ENCODE data around the gene UVRAG. TPM values are rescaled to one million over a fixed set of nuclear protein-coding genes. Genes with fewer than 3 reads are reported as not detected.

UVRAG gene
- total and polyA plus RNA-seq, 2 donors from 2014 or later = 7.2 to 27.9 TPM

DNA sequence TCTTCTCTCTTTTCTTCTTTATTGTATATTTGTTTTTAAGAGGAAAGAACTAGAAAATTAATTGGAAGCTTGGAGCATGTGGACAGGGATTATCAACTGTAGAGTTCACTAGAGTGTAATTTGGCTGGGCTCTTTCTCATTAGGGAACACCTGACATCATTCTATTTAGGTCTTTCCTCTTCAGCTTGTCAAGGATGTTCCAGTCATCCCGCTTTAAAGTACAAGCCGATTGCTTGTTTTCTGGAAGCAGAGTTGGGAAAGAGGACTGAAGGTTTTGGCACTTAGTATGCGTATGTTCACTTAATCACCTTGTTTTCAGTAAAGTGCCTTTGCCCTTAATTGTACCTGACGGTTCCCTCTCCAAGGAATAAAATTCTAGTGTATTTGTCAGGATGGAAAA is 279.7 kb downstream of the UVRAG start:
- no peak for FAIRE-seq

DNA sequence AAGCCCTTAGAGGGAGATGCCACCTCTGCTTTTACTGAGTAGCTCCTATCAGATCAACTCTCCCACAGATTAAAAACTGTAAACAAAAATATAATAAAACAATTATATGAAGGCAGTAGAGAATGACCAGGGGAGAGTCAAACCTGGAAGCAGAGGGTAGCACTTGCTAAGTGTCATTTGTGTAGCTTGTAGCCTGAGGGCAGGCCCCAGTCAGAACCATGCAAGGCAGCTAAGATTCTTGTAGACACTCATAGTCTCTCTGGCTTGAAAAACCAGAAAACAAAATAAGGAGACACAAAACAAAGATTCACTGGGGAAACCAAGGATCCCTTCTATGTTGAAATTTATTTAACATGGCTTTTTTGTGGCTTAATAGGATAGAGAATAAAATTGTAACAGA is 280.9 kb downstream of the UVRAG start:
- H3K9me3 ChIP-seq (ENCODE audit: control insufficient read depth in 2 of 3, insufficient read depth in 1 of 3, low read length in 3 of 3) = peaks cover 0 to under 1% (median 0%) of the 10 kb centered on the region in 3 donors
- TF ChIP-seq, protein P1, sequence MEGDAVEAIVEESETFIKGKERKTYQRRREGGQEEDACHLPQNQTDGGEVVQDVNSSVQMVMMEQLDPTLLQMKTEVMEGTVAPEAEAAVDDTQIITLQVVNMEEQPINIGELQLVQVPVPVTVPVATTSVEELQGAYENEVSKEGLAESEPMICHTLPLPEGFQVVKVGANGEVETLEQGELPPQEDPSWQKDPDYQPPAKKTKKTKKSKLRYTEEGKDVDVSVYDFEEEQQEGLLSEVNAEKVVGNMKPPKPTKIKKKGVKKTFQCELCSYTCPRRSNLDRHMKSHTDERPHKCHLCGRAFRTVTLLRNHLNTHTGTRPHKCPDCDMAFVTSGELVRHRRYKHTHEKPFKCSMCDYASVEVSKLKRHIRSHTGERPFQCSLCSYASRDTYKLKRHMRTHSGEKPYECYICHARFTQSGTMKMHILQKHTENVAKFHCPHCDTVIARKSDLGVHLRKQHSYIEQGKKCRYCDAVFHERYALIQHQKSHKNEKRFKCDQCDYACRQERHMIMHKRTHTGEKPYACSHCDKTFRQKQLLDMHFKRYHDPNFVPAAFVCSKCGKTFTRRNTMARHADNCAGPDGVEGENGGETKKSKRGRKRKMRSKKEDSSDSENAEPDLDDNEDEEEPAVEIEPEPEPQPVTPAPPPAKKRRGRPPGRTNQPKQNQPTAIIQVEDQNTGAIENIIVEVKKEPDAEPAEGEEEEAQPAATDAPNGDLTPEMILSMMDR (IDR thresholded peaks at IDR 0.05; ENCODE audit: borderline replicate concordance, extremely low read depth, insufficient read depth) = no peak
- FAIRE-seq (no peak), DNase-seq (no peak)
- intact Hi-C loops (cut with DNase I) = no loop called here
- H3K4me1 ChIP-seq (ENCODE audit: control insufficient read depth in 2 of 3, insufficient read depth in 2 of 3, low read depth in 1 of 3, low read length in 3 of 3) = no peaks in the 10 kb centered on the region
- no peak overlapping the region for H3K9ac ChIP-seq (ENCODE audit: low read length in 3 of 3)
- no peak overlapping the region for H3K4me3 ChIP-seq (ENCODE audit: low read length in 3 of 3)
- no peaks in the 10 kb centered on the region for H3K27me3 ChIP-seq (ENCODE audit: control insufficient read depth, insufficient read depth, low read length)
- no peaks in the 10 kb centered on the region for H3K36me3 ChIP-seq (ENCODE audit: control insufficient read depth in 2 of 3, insufficient read depth in 3 of 3, low read length in 3 of 3)
- H3K27ac ChIP-seq (ENCODE audit: low read depth in 2 of 2, low read length in 2 of 2) = no peak overlapping the region

More for the DNA sequence above, 279.7 kb downstream of the UVRAG start:
- Histone ChIP-seq H3K4me3 (ENCODE audit: low read length in 3 of 3) (no peak overlapping the region), H3K27me3 (ENCODE audit: control insufficient read depth, insufficient read depth, low read length) (no peaks in the 10 kb centered on the region), H3K9me3 (ENCODE audit: control insufficient read depth in 2 of 3, insufficient read depth in 1 of 3, low read length in 3 of 3) (peaks cover 0 to 3% (median 0%) of the 10 kb centered on the region in 3 donors), H3K36me3 (ENCODE audit: control insufficient read depth in 2 of 3, insufficient read depth in 3 of 3, low read length in 3 of 3) (no peaks in the 10 kb centered on the region), H3K9ac (ENCODE audit: low read length in 3 of 3) (no peak overlapping the region), H3K4me1 (ENCODE audit: control insufficient read depth in 2 of 3, insufficient read depth in 2 of 3, low read depth in 1 of 3, low read length in 3 of 3) (no peaks in the 10 kb centered on the region), H3K27ac (ENCODE audit: low read depth in 2 of 2, low read length in 2 of 2) (no peak overlapping the region)
- DNase-seq = no peak
- TF ChIP-seq, protein P1 (IDR thresholded peaks at IDR 0.05; ENCODE audit: borderline replicate concordance, extremely low read depth, insufficient read depth) = no peak
- intact Hi-C loops (cut with DNase I) = no loop called here

DNA sequence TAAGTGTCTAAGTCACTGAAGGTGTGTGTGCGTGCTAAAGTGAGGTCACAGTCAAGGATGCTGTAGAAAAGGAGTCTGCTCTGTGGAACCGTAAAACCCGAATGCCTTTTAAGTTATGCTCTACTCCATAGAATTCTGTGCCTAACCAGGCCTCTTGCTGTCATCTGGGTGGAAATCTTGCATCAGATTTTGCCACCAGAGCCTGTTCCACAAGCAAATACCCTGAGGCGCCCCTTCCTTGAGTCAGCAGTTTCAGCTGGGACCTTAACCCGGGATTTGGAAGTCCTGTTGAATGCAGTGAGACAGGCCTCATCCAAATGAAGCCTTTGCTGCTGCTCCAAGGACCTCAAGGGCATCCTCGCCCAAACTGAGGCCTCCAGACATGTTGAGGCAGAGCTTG is 281.5 kb downstream of the UVRAG start:
- DNase-seq (no peak), FAIRE-seq (no peak)
- Histone ChIP-seq H3K9ac (ENCODE audit: low read length in 3 of 3) (no peak overlapping the region), H3K27ac (ENCODE audit: low read depth in 2 of 2, low read length in 2 of 2) (no peak overlapping the region), H3K9me3 (ENCODE audit: control insufficient read depth in 2 of 3, insufficient read depth in 1 of 3, low read length in 3 of 3) (no peaks in the 10 kb centered on the region), H3K36me3 (ENCODE audit: control insufficient read depth in 2 of 3, insufficient read depth in 3 of 3, low read length in 3 of 3) (no peaks in the 10 kb centered on the region), H3K4me3 (ENCODE audit: low read length in 3 of 3) (no peak overlapping the region), H3K4me1 (ENCODE audit: control insufficient read depth in 2 of 3, insufficient read depth in 2 of 3, low read depth in 1 of 3, low read length in 3 of 3) (no peaks in the 10 kb centered on the region), H3K27me3 (ENCODE audit: control insufficient read depth, insufficient read depth, low read length) (no peaks in the 10 kb centered on the region)
- TF ChIP-seq, protein P1 (IDR thresholded peaks at IDR 0.05; ENCODE audit: borderline replicate concordance, extremely low read depth, insufficient read depth) = no peak
- intact Hi-C loops (cut with DNase I) = no loop called here

DNA sequence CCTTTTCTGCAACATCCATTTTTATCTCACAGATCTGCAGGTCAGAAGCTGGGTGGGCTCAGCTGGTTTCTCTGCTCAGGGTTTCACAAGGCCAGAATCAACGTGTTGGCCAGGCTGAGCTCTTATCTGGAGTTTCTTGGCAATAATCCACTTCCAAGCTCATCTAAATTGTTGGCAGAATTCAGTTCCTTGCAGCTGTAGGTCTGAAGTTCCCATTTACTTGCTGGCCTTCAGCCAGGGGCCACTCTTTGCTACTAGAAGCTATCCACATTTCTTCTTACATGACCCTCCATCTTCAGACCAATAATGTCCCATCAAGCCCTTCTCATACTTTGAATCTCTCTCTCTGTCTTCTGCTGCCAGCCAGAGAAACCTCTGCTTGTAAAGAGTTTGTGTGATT is 287.8 kb downstream of the UVRAG start:
- H3K27ac ChIP-seq (ENCODE audit: low read depth in 2 of 2, low read length in 2 of 2) = no peak overlapping the region
- H3K4me3 ChIP-seq (ENCODE audit: low read length in 3 of 3) = no peak overlapping the region
- DNase-seq = no peak
- H3K9ac ChIP-seq (ENCODE audit: low read length in 3 of 3) = no peak overlapping the region
- intact Hi-C loops (cut with DNase I) = no loop called here
- H3K27me3 ChIP-seq (ENCODE audit: control insufficient read depth, insufficient read depth, low read length) = no peaks in the 10 kb centered on the region
- no peaks in the 10 kb centered on the region for H3K4me1 ChIP-seq (ENCODE audit: control insufficient read depth in 2 of 3, insufficient read depth in 2 of 3, low read depth in 1 of 3, low read length in 3 of 3)
- TF ChIP-seq, protein P1 (IDR thresholded peaks at IDR 0.05; ENCODE audit: borderline replicate concordance, extremely low read depth, insufficient read depth) = no peak
- FAIRE-seq = no peak
- no peaks in the 10 kb centered on the region for H3K36me3 ChIP-seq (ENCODE audit: control insufficient read depth in 2 of 3, insufficient read depth in 3 of 3, low read length in 3 of 3)
- no peaks in the 10 kb centered on the region for H3K9me3 ChIP-seq (ENCODE audit: control insufficient read depth in 2 of 3, insufficient read depth in 1 of 3, low read length in 3 of 3)

Measured in kidney (tissue), 14 donors.